Measurements from ENCODE around the gene NISCH. TPM values are rescaled to one million over a fixed set of nuclear protein-coding genes. Genes with fewer than 3 reads are reported as not detected.

NISCH gene
- total RNA-seq, 2 donors from 2014 or later: 95.9 to 124 TPM

DNA sequence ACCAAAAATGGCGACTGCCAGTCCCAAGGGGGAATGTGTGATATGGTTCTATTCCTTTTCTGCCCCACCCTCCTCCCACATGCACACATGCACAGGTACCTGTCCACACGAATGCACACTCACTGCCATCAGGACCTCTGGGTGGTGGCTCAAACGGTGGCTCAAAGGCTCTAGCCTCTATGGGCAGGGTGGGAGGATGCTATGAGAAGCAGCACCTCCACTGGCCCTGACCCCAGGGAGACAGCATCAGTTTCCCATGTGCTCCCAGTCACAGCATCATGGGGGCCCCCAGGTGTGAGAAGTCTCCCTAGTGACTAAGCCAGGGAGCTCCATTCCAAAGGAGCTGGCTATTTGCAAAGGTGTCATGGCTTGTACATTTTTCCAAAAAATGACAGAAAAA is 26.4 kb upstream of the NISCH start:
- no peak overlapping the region for H3K4me3 ChIP-seq
- TF ChIP-seq, protein P1, sequence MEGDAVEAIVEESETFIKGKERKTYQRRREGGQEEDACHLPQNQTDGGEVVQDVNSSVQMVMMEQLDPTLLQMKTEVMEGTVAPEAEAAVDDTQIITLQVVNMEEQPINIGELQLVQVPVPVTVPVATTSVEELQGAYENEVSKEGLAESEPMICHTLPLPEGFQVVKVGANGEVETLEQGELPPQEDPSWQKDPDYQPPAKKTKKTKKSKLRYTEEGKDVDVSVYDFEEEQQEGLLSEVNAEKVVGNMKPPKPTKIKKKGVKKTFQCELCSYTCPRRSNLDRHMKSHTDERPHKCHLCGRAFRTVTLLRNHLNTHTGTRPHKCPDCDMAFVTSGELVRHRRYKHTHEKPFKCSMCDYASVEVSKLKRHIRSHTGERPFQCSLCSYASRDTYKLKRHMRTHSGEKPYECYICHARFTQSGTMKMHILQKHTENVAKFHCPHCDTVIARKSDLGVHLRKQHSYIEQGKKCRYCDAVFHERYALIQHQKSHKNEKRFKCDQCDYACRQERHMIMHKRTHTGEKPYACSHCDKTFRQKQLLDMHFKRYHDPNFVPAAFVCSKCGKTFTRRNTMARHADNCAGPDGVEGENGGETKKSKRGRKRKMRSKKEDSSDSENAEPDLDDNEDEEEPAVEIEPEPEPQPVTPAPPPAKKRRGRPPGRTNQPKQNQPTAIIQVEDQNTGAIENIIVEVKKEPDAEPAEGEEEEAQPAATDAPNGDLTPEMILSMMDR (IDR thresholded peaks at IDR 0.05): no peak
- no peak for ATAC-seq (ENCODE audit: insufficient number of reproducible peaks, low FRiP score, low read depth)
- DNase-seq (ENCODE audit: low spot score): no peak
- H3K36me3 ChIP-seq: no peaks in the 10 kb centered on the region
- no peaks in the 10 kb centered on the region for H3K4me1 ChIP-seq (ENCODE audit: control insufficient read depth in 1 of 2, low read depth in 2 of 2)
- H3K27me3 ChIP-seq (replicated peaks; ENCODE audit: insufficient read depth): no peaks in the 10 kb centered on the region
- no peaks in the 10 kb centered on the region for H3K9me3 ChIP-seq
- H3K27ac ChIP-seq: no peak overlapping the region

DNA sequence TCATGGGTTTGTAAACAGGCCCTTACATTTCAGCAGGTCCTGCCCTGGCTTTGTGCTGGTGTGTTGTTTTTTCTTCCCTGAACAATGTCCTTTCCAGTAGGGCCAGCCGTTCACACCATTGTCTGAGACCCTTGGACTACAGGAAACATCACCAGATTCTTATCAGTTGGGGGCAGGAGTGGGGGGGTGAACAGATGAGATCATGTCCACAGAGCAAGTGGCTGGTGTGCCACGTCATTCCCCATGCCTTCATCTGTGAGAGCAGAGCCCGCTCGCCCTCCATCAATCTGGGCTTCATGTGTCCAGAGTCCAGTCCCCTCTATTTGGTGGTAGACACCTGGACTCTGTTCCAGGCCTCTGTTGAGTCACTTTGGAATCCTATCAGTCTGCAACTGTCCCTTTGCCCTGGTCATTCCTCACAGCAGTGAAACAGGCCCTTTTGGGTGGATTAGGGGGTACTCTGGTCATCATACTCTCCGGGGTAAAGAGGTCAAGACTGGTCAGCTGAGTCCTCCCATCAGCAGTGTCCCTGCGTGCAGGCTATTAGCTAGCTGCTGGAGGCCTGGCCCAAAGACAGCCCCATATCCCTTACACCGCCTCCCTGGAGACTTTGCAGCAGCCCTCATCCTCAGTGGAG is 25.5 kb upstream of the NISCH start:
- ATAC-seq (ENCODE audit: insufficient number of reproducible peaks, low FRiP score, low read depth) (no peak), DNase-seq (ENCODE audit: low spot score) (no peak)
- no peak overlapping the region for H3K27ac ChIP-seq

DNA sequence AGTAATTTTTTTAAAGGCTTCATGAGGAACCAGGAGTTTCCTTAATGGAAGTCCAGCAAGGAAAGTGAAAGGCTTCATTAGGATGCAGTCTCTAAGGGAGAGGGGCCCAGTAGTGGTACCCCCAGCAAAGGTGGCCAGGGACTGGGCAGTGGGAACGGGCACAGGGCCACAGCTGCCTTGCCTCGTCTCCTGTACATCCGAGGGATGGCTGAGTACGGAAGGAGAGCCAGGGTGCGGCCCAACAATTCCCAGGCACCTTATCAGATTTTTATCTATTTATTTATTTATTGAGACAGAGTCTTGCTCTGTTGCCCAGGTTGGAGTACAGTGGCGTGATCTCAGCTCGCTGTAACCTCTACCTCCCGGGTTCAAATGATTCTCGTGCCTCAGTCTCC is 25.0 kb upstream of the NISCH start:
- ATAC-seq (ENCODE audit: insufficient number of reproducible peaks, low FRiP score, low read depth) (no peak), DNase-seq (ENCODE audit: low spot score) (no peak)
- Histone ChIP-seq H3K9me3 (no peaks in the 10 kb centered on the region), H3K27ac (no peak overlapping the region), H3K4me3 (no peak overlapping the region), H3K4me1 (ENCODE audit: control insufficient read depth in 1 of 2, low read depth in 2 of 2) (no peaks in the 10 kb centered on the region), H3K36me3 (no peaks in the 10 kb centered on the region), H3K27me3 (replicated peaks; ENCODE audit: insufficient read depth) (no peaks in the 10 kb centered on the region)
- TF ChIP-seq, protein P1 (IDR thresholded peaks at IDR 0.05): no peak

More for the DNA sequence above, 25.5 kb upstream of the NISCH start:
- no peaks in the 10 kb centered on the region for H3K9me3 ChIP-seq
- H3K27me3 ChIP-seq (replicated peaks; ENCODE audit: insufficient read depth): no peaks in the 10 kb centered on the region
- TF ChIP-seq, protein P1 (IDR thresholded peaks at IDR 0.05): no peak
- H3K4me3 ChIP-seq: no peak overlapping the region
- H3K4me1 ChIP-seq (ENCODE audit: control insufficient read depth in 1 of 2, low read depth in 2 of 2): no peaks in the 10 kb centered on the region
- no peaks in the 10 kb centered on the region for H3K36me3 ChIP-seq

DNA sequence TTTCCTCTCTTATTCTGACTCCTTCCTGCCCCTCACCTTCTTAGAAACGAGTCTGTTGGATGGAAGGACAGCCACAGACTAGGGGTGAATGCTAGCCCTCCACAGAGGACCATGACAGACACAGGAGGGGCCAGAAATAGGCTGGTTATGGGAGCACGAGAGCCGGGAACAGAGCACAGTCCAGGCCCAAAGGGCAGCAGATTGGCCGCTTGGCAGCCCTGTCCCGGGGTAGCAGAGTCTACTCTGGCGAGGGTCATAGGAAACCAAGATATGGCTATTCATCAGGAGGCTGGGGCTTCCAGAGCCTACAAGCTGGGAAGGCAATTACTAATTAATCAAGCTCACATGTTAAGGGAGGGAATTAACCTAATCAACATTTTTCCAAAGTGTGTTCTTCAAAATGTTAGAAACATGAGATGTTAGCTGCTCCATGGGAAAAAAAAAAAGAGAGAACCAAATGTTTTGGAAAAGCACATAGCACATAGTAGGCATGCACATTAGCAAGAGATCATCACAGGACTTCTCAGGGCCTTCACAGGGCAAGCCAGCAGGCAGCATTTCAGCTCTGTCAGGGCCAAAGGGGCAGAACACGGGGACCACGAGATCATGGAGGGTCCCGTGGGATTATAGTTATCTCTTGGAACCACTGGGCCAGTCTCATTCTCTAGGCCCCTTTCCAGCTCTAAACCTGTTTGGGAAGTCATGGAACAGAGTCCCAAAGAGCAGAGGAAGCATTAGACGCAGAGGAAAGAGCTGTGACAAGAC is 23.8 kb upstream of the NISCH start:
- ATAC-seq (ENCODE audit: insufficient number of reproducible peaks, low FRiP score, low read depth) (no peak), DNase-seq (ENCODE audit: low spot score) (no peak)
- H3K27ac ChIP-seq: no peak overlapping the region

DNA sequence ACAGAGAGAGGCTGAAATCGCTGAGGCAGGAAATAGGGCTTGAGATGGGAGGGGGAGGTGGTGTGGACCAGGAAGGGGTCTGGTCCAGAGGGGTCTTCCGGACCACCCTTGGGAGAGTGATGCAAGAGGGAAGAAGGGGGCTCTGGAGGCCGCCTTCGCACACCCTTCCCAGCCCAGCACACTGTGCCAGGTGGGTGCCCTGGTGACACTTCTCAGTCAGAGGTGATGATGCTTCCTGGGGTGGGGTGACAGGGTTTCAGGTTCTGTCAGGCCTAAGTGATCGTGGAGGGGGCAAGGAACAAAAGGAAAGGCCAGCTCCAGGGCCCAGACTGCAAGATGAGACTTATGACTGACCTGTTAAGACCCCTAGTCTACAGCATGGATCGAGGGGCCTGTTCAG is 23.2 kb upstream of the NISCH start:
- no peaks in the 10 kb centered on the region for H3K4me1 ChIP-seq (ENCODE audit: control insufficient read depth in 1 of 2, low read depth in 2 of 2)

More for the DNA sequence above, 23.8 kb upstream of the NISCH start:
- no peak overlapping the region for H3K4me3 ChIP-seq
- no peaks in the 10 kb centered on the region for H3K36me3 ChIP-seq
- TF ChIP-seq, protein P1 (IDR thresholded peaks at IDR 0.05): no peak
- no peaks in the 10 kb centered on the region for H3K9me3 ChIP-seq
- H3K27me3 ChIP-seq (replicated peaks; ENCODE audit: insufficient read depth): no peaks in the 10 kb centered on the region
- no peaks in the 10 kb centered on the region for H3K4me1 ChIP-seq (ENCODE audit: control insufficient read depth in 1 of 2, low read depth in 2 of 2)

More for the DNA sequence above, 23.2 kb upstream of the NISCH start:
- H3K27me3 ChIP-seq (replicated peaks; ENCODE audit: insufficient read depth): no peaks in the 10 kb centered on the region
- no peak overlapping the region for H3K4me3 ChIP-seq
- H3K36me3 ChIP-seq: no peaks in the 10 kb centered on the region
- no peaks in the 10 kb centered on the region for H3K9me3 ChIP-seq
- DNase-seq (ENCODE audit: low spot score): no peak
- no peak overlapping the region for H3K27ac ChIP-seq
- no peak for ATAC-seq (ENCODE audit: insufficient number of reproducible peaks, low FRiP score, low read depth)
- TF ChIP-seq, protein P1 (IDR thresholded peaks at IDR 0.05): no peak
